HG02623 (cell line): ENCODE data around the gene CDH24.

ENCODE experiments used
- ATAC-seq: cut with Tn5 transposase; IDR thresholded peaks from one replicate; pipeline ENCODE4 v1.9.1; 2021; ENCODE audit warnings: moderate library complexity; ENCODE audit not compliant: unreplicated experiment

CDH24 gene

DNA sequence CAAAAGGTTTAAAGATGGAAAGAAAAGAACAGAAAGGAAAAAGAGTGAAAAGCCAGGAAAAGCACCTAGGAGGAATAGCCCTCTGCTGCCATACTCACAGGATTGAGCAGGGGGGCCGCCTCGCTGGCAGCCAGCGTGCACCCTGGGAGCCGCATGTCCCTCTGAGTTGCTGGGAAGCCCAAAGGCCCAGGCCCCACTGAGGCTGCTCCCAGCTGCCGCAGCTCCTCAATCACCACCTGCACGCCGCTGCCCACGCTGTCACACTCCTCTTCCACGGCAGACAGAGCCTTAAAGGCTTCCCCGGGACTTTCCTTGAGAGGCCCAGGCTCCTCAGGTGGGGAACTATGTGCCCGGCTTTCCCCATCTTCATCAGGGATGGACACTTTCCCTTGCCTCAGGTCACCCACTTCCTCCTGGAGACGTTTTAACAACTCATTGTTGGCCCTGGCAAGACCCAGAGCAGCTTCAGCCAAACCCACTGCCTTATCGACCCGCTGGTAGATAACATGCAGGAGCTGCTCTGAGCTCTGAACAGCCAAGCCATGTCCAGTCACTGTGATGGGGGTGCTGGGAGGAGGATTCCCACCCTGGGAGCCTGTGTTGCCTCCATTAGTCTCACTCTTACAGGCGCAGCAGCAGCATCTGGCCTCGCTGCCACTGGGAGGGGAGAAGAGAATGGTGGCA, 58.8 kb downstream of the CDH24 start:
- ATAC-seq: no peak

DNA sequence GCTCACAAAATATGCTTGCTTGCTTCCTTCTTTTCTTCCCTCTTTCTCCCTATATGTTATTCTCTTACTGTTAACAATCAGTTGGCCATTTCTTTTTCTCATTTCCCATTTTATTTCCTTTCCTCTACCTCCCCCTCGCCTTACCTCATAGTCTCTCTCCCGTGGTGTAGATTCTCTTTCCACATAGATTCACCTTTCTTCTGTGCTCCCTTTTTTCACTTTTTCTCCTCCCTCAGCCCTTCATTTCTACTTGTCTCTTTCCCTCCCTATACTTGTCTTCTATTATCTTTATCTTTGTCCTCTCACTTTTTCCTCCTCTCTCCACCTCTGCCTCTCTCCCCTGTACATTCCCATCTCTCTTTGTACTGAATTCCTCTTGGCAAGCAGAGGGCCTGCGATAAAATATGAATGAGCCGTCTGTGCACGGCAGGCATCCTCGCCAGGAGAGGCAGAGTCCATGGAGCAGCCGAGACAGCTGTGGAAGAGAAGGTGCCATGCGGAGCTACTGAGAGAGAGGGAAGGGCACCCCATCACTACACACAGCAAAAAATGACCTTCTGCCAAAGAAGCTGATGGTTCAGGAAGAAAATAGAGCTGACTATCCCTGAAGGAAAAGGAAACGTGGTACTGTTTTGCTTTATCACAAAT, 59.5 kb downstream of the CDH24 start:
- no peak for ATAC-seq
